HepG2 (cell line): ENCODE data around the gene PEX3. TPM values are rescaled to one million over a fixed set of nuclear protein-coding genes. Genes with fewer than 3 reads are reported as not detected.

ENCODE experiments used
- FOXC1 ChIP-seq: sonication (generic); formaldehyde crosslinking; IDR thresholded peaks from 2 replicates; pipeline ENCODE4 v1.8.0; 2022; ENCODE audit warnings: mild to moderate bottlenecking, missing genetic modification reagents, borderline replicate concordance
- HNF4A ChIP-seq: sonication (generic); formaldehyde crosslinking; IDR thresholded peaks from 2 replicates; pipeline ENCODE4 v1.4.0; 2020; ENCODE audit warnings: missing genetic modification reagents
- KDM4B ChIP-seq: sonication (generic); formaldehyde crosslinking; IDR thresholded peaks from 2 replicates; pipeline ENCODE4 v1.4.0; 2020; ENCODE audit warnings: missing genetic modification reagents
- KDM5B ChIP-seq: sonication (generic); formaldehyde crosslinking; IDR thresholded peaks from 2 replicates; pipeline ENCODE4 v1.4.0; 2020; ENCODE audit warnings: missing genetic modification reagents, mild to moderate bottlenecking, borderline replicate concordance
- MIER2 ChIP-seq: IDR thresholded peaks from 2 replicates; pipeline ENCODE4 v1.6.1; 2016; ENCODE audit warnings: missing biosample characterization, missing genetic modification reagents
- MTF2 ChIP-seq: sonication (generic); formaldehyde crosslinking; IDR thresholded peaks from 2 replicates; pipeline ENCODE4 v1.5.0; 2020; ENCODE audit warnings: missing genetic modification reagents, borderline replicate concordance
- MXD3 ChIP-seq: IDR thresholded peaks from 2 replicates; pipeline ENCODE4 v1.6.1; 2016; ENCODE audit warnings: mild to moderate bottlenecking, missing biosample characterization, missing genetic modification reagents
- NCOA1 ChIP-seq: sonication (generic); formaldehyde crosslinking; IDR thresholded peaks from 2 replicates; pipeline ENCODE4 v1.9.0; 2021; ENCODE audit warnings: missing genetic modification reagents
- NFE2L1 ChIP-seq: sonication (generic); formaldehyde crosslinking; IDR thresholded peaks from 2 replicates; pipeline ENCODE4 v1.4.0; 2020; ENCODE audit warnings: missing genetic modification reagents, mild to moderate bottlenecking, borderline replicate concordance
- PAXIP1 ChIP-seq: sonication (generic); formaldehyde crosslinking; conservative IDR thresholded peaks from 2 replicates; pipeline ENCODE4 v1.4.0; 2020; ENCODE audit warnings: mild to moderate bottlenecking, missing genetic modification reagents, moderate library complexity
- PREB ChIP-seq: sonication (generic); formaldehyde crosslinking; IDR thresholded peaks from 2 replicates; pipeline ENCODE4 v1.4.0; 2020; ENCODE audit warnings: missing genetic modification reagents
- SP4 ChIP-seq: sonication (generic); formaldehyde crosslinking; IDR thresholded peaks from 2 replicates; pipeline ENCODE4 v1.8.1; 2023; ENCODE audit warnings: mild to moderate bottlenecking, missing genetic modification reagents
- STAG1 ChIP-seq: sonication (generic); formaldehyde crosslinking; IDR thresholded peaks from 2 replicates; pipeline ENCODE4 v1.4.0; 2020; ENCODE audit warnings: missing genetic modification reagents
- ZBTB42 ChIP-seq: sonication (generic); formaldehyde crosslinking; IDR thresholded peaks from 2 replicates; pipeline ENCODE4 v1.5.0; 2020; ENCODE audit warnings: mild to moderate bottlenecking, missing genetic modification reagents
- ZMYM3 ChIP-seq: sonication (generic); formaldehyde crosslinking; IDR thresholded peaks from 2 replicates; pipeline ENCODE4 v1.5.1; 2020; ENCODE audit warnings: mild to moderate bottlenecking, missing genetic modification reagents
- ZNF121 ChIP-seq: sonication (generic); formaldehyde crosslinking; IDR thresholded peaks from 2 replicates; pipeline ENCODE4 v1.5.0; 2020; ENCODE audit warnings: mild to moderate bottlenecking, missing genetic modification reagents
- ZNF550 ChIP-seq: sonication (generic); formaldehyde crosslinking; IDR thresholded peaks from 2 replicates; pipeline ENCODE4 v1.4.0; 2020; ENCODE audit warnings: mild to moderate bottlenecking, missing genetic modification reagents, borderline replicate concordance
- polyA plus RNA-seq, 8 experiments: library from polyadenylated mRNA; depleted of rRNA in 3 of 8; stranded (reverse) in 7 of 8; unstranded in 1 of 8; fragments of >200 nt; fragmentation: Illumina TruSeq in 4 of 8; extraction: Trizol in 4 of 8; gene quantifications; 2 replicates each; pipeline versions ENCODE4 v1.2.1 to v1.2.3, GENCODE V29; 2011 to 2016; ENCODE audit warnings: low read depth in 4 of 8, missing spikeins in 1 of 8, mixed read lengths in 1 of 8; ENCODE audit not compliant: insufficient read depth in 1 of 8
- total RNA-seq, 5 experiments: library from RNA; depleted of rRNA; stranded (reverse); fragments of >200 nt; fragmentation: Illumina TruSeq; extraction: Trizol; gene quantifications; 2 replicates each; pipeline ENCODE4 v1.2.3, GENCODE V29; 2016; ENCODE audit warnings: low read depth in 1 of 5
- TF ChIP-seq, protein P1 (sequence below): sonication (generic); formaldehyde crosslinking; IDR thresholded peaks from 2 replicates; pipeline ENCODE4 v1.8.0; 2022; ENCODE audit warnings: mild to moderate bottlenecking, missing genetic modification reagents; ENCODE audit not compliant: insufficient replicate concordance
- TF ChIP-seq, protein P2 (sequence below): sonication (generic); formaldehyde crosslinking; IDR thresholded peaks from 2 replicates; pipeline ENCODE4 v1.9.0; 2021; ENCODE audit warnings: missing genetic modification reagents, borderline replicate concordance

PEX3 gene
- total and polyA plus RNA-seq, 2 of the 13 experiments (the other 11 are each of a cell fraction or from before 2014, with no cell fraction given), result 30.9 to 40.8 TPM

DNA sequence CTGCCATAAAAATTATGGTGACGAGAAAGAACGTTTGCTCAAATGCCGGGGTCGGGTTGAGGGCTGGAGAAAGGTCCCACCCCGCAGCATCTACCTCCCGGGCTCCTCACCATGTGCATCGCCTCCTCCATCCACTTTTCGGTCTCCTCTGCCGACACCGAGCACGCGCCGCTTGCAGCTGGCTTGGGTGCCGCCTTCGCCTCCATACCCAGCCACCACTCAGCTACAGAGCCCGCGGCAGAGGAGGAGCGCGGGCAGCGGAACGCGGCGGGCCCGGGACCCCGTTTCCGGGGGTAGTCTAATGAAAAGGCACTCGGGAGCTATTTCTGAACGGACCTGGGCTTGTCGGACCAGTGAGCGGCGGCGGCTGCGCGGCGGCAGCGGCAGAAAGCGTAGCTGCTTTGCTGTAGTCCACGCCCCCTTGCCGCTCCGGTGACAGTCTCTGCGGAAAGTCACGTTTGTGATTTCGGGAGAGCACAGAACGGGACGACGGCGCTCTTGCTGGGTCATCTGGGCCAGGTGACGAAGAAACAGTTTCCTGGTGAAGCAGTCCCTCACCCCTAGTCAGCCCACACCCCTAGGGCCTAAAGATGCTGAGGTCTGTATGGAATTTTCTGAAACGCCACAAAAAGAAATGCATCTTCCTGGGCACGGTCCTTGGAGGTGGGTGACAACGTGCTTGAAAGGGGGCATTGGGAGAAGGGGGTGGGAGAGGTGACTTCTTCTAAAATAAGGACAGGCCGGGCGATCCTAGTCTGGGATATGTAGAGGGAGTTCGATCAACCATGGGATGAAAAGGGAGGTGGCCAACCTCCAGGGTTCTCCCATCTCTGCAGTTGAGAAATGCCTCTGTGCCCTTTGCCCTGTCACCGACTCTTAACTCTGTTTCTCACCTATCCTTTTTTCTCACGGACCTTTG is at the start of gene PEX3, which contains the start of gene ADAT2 (continued):
- TF ChIP-seq FOXC1 (peak; percentile 91), KDM4B (CRISPR knock-in tag) (peak; percentile 99), NCOA1 (CRISPR knock-in tag) (peak; percentile 88), HNF4A (CRISPR knock-in tag) (peak; percentile 44), MIER2 (CRISPR knock-in tag) (peak; percentile 83), KDM5B (CRISPR knock-in tag) (peak; percentile 98), SP4 (CRISPR knock-in tag) (peak; percentile 97), STAG1 (peak; percentile 40), MTF2 (CRISPR knock-in tag) (0 out of 2 replicates have a peak, but pooled peaks have one; percentile 29), NFE2L1 (CRISPR knock-in tag) (no peak), ZNF121 (peak; percentile 85), ZMYM3 (CRISPR knock-in tag) (peak; percentile 97), ZNF550 (CRISPR knock-in tag) (peak; percentile 91; the same call in 1 of the 2 replicates), PREB (CRISPR knock-in tag) (no peak), MXD3 (peak; percentile 99), ZBTB42 (CRISPR knock-in tag) (peak; percentile 97), PAXIP1 (peak; percentile 79)
- TF ChIP-seq, protein P1, sequence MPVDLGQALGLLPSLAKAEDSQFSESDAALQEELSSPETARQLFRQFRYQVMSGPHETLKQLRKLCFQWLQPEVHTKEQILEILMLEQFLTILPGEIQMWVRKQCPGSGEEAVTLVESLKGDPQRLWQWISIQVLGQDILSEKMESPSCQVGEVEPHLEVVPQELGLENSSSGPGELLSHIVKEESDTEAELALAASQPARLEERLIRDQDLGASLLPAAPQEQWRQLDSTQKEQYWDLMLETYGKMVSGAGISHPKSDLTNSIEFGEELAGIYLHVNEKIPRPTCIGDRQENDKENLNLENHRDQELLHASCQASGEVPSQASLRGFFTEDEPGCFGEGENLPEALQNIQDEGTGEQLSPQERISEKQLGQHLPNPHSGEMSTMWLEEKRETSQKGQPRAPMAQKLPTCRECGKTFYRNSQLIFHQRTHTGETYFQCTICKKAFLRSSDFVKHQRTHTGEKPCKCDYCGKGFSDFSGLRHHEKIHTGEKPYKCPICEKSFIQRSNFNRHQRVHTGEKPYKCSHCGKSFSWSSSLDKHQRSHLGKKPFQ (CRISPR knock-in tag), result peak; percentile 96
- TF ChIP-seq, protein P2, sequence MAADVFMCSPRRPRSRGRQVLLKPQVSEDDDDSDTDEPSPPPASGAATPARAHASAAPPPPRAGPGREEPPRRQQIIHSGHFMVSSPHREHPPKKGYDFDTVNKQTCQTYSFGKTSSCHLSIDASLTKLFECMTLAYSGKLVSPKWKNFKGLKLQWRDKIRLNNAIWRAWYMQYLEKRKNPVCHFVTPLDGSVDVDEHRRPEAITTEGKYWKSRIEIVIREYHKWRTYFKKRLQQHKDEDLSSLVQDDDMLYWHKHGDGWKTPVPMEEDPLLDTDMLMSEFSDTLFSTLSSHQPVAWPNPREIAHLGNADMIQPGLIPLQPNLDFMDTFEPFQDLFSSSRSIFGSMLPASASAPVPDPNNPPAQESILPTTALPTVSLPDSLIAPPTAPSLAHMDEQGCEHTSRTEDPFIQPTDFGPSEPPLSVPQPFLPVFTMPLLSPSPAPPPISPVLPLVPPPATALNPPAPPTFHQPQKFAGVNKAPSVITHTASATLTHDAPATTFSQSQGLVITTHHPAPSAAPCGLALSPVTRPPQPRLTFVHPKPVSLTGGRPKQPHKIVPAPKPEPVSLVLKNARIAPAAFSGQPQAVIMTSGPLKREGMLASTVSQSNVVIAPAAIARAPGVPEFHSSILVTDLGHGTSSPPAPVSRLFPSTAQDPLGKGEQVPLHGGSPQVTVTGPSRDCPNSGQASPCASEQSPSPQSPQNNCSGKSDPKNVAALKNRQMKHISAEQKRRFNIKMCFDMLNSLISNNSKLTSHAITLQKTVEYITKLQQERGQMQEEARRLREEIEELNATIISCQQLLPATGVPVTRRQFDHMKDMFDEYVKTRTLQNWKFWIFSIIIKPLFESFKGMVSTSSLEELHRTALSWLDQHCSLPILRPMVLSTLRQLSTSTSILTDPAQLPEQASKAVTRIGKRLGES (CRISPR knock-in tag), result 0 out of 2 replicates have a peak, but pooled peaks have one; percentile 44
